Spleen (tissue), 7 donors: ENCODE data around the gene ATP6V1B1.

Experiments
- POLR2A ChIP-seq, 3 donors: fragments of 450-650 bp; IDR thresholded peaks; one replicate each; pipeline ENCODE4 v1.5.1; 2017; ENCODE audit warnings: antibody characterized with exemption in 3 of 3, mild to moderate bottlenecking in 1 of 3
- TF ChIP-seq, protein P1 (sequence below), 11 experiments: fragments of 200-600 bp in 7 of 11; fragments of 450-650 bp in 4 of 11; sonication (generic) in 4 of 11; IDR thresholded peaks in 8 of 11; conservative IDR thresholded peaks in 3 of 11; 1 replicate in 7 of 11; 2 replicates in 4 of 11; pipeline versions ENCODE4 v1.4.0 to v1.8.0; 2016 to 2021; ENCODE audit warnings: antibody characterized with exemption in 11 of 11, inconsistent platforms in 4 of 11, mild to moderate bottlenecking in 1 of 11
- donor health status: DM: no; HTN: no; CAD: no; lungs with moderate emphysema.
- donor health status: DM: no; HTN: no; CAD: no.
- donor health status: DM: no; HTN: no; CAD: no.

DNA sequence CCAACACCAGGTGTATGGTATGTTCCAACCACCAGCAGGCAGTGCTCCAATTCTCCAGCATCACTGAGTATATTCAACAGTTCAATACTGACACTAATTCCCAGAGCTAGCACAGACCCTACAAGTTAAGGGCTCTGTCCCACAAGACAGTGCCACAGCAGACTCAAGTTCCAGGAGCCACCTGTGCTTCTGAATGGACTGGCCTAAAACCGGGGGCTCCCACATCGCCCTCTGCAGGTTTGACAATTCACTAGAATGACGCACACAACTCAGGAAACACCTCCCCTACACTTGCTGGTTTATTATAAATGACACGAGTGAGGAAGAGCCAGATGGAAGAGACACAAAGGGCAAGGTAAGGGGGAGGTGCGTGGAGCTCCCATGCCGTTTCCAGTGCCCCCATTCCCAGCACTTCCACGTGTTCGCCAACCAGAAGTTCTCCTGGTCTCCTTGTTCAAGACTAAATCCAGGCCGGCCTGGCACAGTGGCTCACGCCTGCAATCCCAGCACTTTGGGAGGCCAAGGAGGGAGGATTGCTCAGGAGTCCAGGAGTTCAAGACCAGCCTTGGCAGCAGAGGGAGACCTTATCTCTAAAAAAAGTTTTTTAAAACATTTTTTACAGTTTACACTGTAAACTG, 12.2 kb upstream of the ATP6V1B1 start:
- TF ChIP-seq, protein P1, sequence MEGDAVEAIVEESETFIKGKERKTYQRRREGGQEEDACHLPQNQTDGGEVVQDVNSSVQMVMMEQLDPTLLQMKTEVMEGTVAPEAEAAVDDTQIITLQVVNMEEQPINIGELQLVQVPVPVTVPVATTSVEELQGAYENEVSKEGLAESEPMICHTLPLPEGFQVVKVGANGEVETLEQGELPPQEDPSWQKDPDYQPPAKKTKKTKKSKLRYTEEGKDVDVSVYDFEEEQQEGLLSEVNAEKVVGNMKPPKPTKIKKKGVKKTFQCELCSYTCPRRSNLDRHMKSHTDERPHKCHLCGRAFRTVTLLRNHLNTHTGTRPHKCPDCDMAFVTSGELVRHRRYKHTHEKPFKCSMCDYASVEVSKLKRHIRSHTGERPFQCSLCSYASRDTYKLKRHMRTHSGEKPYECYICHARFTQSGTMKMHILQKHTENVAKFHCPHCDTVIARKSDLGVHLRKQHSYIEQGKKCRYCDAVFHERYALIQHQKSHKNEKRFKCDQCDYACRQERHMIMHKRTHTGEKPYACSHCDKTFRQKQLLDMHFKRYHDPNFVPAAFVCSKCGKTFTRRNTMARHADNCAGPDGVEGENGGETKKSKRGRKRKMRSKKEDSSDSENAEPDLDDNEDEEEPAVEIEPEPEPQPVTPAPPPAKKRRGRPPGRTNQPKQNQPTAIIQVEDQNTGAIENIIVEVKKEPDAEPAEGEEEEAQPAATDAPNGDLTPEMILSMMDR (IDR thresholded peaks at IDR 0.05 in 8 of 11, conservative IDR thresholded peaks at IDR 0.05 in 3 of 11), result no peak
- TF ChIP-seq POLR2A (IDR thresholded peaks at IDR 0.05), result no peak
